BJ (cell line): Measurements from ENCODE around the gene KATNIP. TPM values are rescaled to one million over a fixed set of nuclear protein-coding genes. Genes with fewer than 3 reads are reported as not detected.

Source experiments
- CTCF ChIA-PET: fragments of 350-600 bp; formaldehyde crosslinking; extraction: SDS; loops from one replicate; lab custom pipeline; 2021; ENCODE audit warnings: antibody characterized with exemption, inconsistent platforms; lab: Yijun Ruan, JAX
- POLR2A ChIA-PET: fragments of 300-600 bp; sonication (Branson Sonifier 250); formaldehyde crosslinking; extraction: SDS; loops from one replicate; lab custom pipeline; 2021; ENCODE audit warnings: antibody characterized with exemption; lab: Charles Lee
- DNase-seq: peaks from one replicate; pipeline ENCODE4 v3.0.0-alpha.2; 2011; ENCODE audit warnings: low read depth
- H3K27me3 ChIP-seq: 2 replicates; pipeline ENCODE4 v1.6.0; 2011; ENCODE audit warnings: low read length; ENCODE audit not compliant: control insufficient read depth, insufficient read depth
- H3K36me3 ChIP-seq: 2 replicates; pipeline ENCODE4 v1.5.1; 2011; ENCODE audit warnings: low read length; ENCODE audit not compliant: control insufficient read depth, insufficient read depth
- H3K4me3 ChIP-seq: 2 replicates; pipeline ENCODE4 v1.5.1; 2011; ENCODE audit warnings: low read depth, mild to moderate bottlenecking, control low read depth, low read length
- CTCF ChIP-seq: IDR thresholded peaks from 2 replicates; pipeline ENCODE4 v1.5.1; 2011; ENCODE audit warnings: low read depth, mild to moderate bottlenecking, control low read depth, inconsistent platforms, low read length, moderate library complexity; ENCODE audit not compliant: insufficient read depth
- polyA plus RNA-seq: library from polyadenylated mRNA; depleted of rRNA; stranded (reverse); fragments of >200 nt; gene quantifications from 2 replicates; pipeline ENCODE4 v1.2.3, GENCODE V29; 2011

Gene KATNIP
- polyA plus RNA-seq, 1 experiment = 18.8 TPM

DNA sequence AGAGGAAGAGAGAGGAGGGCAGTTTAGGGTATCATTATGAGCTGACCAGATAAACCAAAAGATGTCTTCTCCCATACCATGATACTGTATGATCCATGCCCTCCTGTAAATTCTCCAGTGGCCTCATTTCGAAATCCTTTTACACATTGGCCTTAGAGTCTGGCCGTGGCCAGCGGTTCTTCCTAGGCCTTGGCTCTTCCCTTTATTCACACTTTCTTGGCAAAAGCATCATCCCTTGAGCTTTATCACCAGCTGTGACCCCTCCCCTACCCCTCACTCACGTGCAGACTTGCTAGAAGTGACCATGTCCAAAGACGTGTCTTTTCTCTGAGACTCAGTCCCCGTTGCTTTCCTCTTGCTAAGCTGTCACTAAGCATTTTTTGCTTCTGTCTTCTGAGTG is 22.8 kb downstream of the KATNIP start:
- H3K27me3 ChIP-seq = no peaks in the 10 kb centered on the region
- TF ChIP-seq CTCF = no peak
- DNase-seq = no peak
- ChIA-PET POLR2A (no interaction called here), CTCF (interaction anchor here (0.9 to 1.2 kb wide), 2 partner anchors 14 to 67 kb away, joined by 3 read pairs; no protein-coding TSS in a partner anchor)
- no peaks in the 10 kb centered on the region; the same call in 1 of the 2 replicates for H3K36me3 ChIP-seq
- H3K4me3 ChIP-seq = no peak overlapping the region

DNA sequence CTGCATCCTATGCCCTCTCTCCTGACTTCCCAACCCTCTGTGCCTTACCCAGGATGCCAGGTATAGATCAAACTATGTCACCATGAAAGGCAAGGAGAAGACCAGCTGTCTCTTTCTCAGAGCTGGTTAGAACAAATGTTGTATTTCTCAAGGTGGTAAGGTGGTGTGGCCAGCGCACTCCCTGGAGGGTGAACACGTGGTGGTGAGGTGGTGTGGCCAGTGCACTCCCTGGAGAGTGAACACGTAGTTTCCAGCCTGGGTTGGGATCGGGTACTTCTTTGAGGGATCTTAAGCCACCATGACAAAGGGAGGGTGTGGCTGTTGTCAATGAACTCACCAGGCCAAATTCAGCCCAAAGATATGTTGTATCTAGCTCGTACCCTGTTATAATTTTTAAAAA is 26.8 kb downstream of the KATNIP start:
- ChIA-PET POLR2A (no interaction called here), CTCF (interaction anchor here (1.0 kb wide), 1 partner anchor 63 kb away, joined by 3 read pairs; no protein-coding TSS in a partner anchor)
- Histone ChIP-seq H3K4me3 (no peak overlapping the region), H3K27me3 (no peaks in the 10 kb centered on the region), H3K36me3 (no peaks in the 10 kb centered on the region; the same call in 1 of the 2 replicates)
- no peak for TF ChIP-seq CTCF
- no peak for DNase-seq

GRCh38 chr16:27579087-27579980 is 29.4 kb downstream of the KATNIP start:
- H3K4me3 ChIP-seq = no peak overlapping the region
- no peak for TF ChIP-seq CTCF
- H3K27me3 ChIP-seq = no peaks in the 10 kb centered on the region
- no peak for DNase-seq
- CTCF ChIA-PET = interaction anchor here (0.7 kb wide), 1 partner anchor 29 kb away, joined by 3 read pairs; the partner anchor contains the start of genes GTF3C1 and KATNIP
- no peaks in the 10 kb centered on the region; the same call in none of the 2 replicates for H3K36me3 ChIP-seq
- POLR2A ChIA-PET = no interaction called here

DNA sequence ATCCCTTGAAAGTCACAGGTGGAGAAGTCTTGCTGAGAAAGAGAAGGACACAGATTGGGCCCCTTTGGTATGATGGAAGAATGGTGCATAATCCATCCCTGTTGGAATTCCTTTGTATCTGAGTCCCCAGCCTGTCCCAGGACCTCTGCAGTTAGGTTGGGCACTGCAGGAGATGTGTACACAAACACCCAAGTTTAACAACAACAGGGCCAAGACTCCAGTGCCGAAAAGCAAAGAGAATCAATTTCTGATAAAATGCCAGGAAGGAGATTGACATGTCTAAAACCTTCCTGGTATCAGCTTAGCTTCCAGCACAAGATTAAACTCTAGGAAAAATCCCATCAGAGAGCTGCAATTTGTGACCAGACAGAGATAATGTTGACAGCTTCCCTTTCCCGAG is 32.9 kb downstream of the KATNIP start:
- ChIA-PET CTCF (interaction anchor here (1.4 kb wide), 1 partner anchor 9 kb away, joined by 4 read pairs; no protein-coding TSS in a partner anchor), POLR2A (no interaction called here)
- no peak for DNase-seq
- no peaks in the 10 kb centered on the region; the same call in none of the 2 replicates for H3K36me3 ChIP-seq
- TF ChIP-seq CTCF = no peak
- H3K27me3 ChIP-seq = no peaks in the 10 kb centered on the region
- no peak overlapping the region for H3K4me3 ChIP-seq

DNA sequence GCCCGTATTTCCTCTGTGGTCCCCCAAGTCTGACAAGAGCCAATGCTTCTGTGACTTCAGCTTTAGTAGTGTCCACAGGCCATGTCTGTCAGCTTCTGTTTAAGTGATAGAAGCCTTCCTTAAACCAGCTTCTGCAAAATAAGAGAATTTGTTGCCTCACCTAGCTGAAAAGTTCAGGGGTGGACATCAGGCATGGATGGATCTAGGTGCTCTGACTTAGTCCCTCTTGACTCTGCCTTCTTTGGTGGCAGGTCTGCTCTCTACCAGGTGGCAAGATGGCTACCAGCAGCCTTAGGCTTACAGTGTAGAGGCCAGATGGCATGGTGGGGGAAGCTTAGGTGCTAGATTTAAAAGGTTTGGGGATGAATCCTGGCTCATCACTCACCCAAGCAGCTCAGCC is 33.7 kb downstream of the KATNIP start:
- Histone ChIP-seq H3K4me3 (no peak overlapping the region), H3K27me3 (no peaks in the 10 kb centered on the region), H3K36me3 (no peaks in the 10 kb centered on the region; the same call in none of the 2 replicates)
- no peak for DNase-seq
- ChIA-PET POLR2A (no interaction called here), CTCF (interaction anchor here (1.0 to 1.4 kb wide), 2 partner anchors 8 to 487 kb away, joined by 3 to 4 read pairs; no protein-coding TSS in a partner anchor)
- no peak for TF ChIP-seq CTCF
